ENCODE data around the gene CHP2. TPM values are rescaled to one million over a fixed set of nuclear protein-coding genes. Genes with fewer than 3 reads are reported as not detected.

CHP2 gene
- total RNA-seq, 1 experiment from 2014 or later: 1.4 TPM

DNA sequence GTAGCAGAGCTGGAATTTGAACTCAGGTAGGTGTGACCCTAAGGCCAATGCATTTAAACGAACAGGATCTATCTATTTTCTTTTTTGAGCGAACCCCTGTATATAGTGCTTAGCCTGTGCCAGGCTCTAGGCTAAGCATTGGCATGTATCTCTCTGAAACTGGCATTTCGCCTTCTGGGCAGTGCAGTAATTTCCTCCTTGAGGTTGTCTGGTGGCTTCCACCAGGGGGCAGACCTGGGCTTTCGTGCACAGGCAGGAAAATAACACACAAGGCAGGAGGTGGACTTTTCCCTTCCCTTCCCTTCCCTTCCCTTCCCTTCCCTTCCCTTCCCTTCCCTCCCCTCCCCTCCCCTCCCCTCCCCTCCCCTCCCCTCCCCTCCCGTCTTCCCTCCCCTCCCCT, 46.6 kb downstream of the CHP2 start:
- H2AFZ ChIP-seq (ENCODE audit: low read length): no peak overlapping the region
- H2BK5ac ChIP-seq (ENCODE audit: insufficient read length, low read length): no peak overlapping the region
- no peak overlapping the region for H4K5ac ChIP-seq (ENCODE audit: insufficient read length, low read depth, low read length)
- no peak overlapping the region for H2AK5ac ChIP-seq (ENCODE audit: insufficient read length, low read length)
- no peak overlapping the region for H4K91ac ChIP-seq (ENCODE audit: insufficient read length, low read depth, low read length)
- H3K4me2 ChIP-seq (ENCODE audit: insufficient read depth, insufficient read length, low read length): no peak overlapping the region
- H3K79me1 ChIP-seq (ENCODE audit: insufficient read depth, low read depth, low read length, poor library complexity, severe bottlenecking): no peaks in the 10 kb centered on the region
- no peak overlapping the region for H2BK15ac ChIP-seq (ENCODE audit: low read depth, low read length)
- no peak overlapping the region for H3K27ac Mint-ChIP-seq
- no peak overlapping the region for H3K23ac ChIP-seq (ENCODE audit: insufficient read length, low read depth, low read length)
- no peak overlapping the region for H3T11ph ChIP-seq (ENCODE audit: low read length)
- no CpG with 5 or more reads among the region's 5 CpGs for WGBS (ENCODE audit: extremely low coverage, insufficient read length, low lambda C conversion rate)
- no peak overlapping the region for H2BK12ac ChIP-seq (ENCODE audit: insufficient read length, low read depth, low read length)
- H3K9me3 Mint-ChIP-seq: no peaks in the 10 kb centered on the region
- DNase-seq: peak; percentile 79
- H3K27me3 Mint-ChIP-seq (ENCODE audit: low read depth): no peaks in the 10 kb centered on the region
- no peak overlapping the region for H3K4me3 Mint-ChIP-seq
- TF ChIP-seq, protein P1, sequence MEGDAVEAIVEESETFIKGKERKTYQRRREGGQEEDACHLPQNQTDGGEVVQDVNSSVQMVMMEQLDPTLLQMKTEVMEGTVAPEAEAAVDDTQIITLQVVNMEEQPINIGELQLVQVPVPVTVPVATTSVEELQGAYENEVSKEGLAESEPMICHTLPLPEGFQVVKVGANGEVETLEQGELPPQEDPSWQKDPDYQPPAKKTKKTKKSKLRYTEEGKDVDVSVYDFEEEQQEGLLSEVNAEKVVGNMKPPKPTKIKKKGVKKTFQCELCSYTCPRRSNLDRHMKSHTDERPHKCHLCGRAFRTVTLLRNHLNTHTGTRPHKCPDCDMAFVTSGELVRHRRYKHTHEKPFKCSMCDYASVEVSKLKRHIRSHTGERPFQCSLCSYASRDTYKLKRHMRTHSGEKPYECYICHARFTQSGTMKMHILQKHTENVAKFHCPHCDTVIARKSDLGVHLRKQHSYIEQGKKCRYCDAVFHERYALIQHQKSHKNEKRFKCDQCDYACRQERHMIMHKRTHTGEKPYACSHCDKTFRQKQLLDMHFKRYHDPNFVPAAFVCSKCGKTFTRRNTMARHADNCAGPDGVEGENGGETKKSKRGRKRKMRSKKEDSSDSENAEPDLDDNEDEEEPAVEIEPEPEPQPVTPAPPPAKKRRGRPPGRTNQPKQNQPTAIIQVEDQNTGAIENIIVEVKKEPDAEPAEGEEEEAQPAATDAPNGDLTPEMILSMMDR (conservative IDR thresholded peaks at IDR 0.05): peak; percentile 69
- H3K79me2 ChIP-seq (ENCODE audit: insufficient read depth, low read length): no peaks in the 10 kb centered on the region
- H3K9ac ChIP-seq (ENCODE audit: extremely low read depth, insufficient read length, low read length): no peak overlapping the region
- H3K36me3 Mint-ChIP-seq (ENCODE audit: insufficient read depth in 1 of 3, low read depth in 3 of 3): no peaks in the 10 kb centered on the region
- H3K27me3 ChIP-seq (ENCODE audit: insufficient read depth, low read length): no peaks in the 10 kb centered on the region
- H2BK120ac ChIP-seq (ENCODE audit: low read depth, low read length, poor library complexity, severe bottlenecking): no peak overlapping the region
- peaks cover 4 to 6% of the 10 kb centered on the region in 2 experiments; a peak in 3 of 4 replicates for H3K4me1 Mint-ChIP-seq
- no peak overlapping the region for H3K18ac ChIP-seq (ENCODE audit: insufficient read length, low read depth, low read length)
- no peaks in the 10 kb centered on the region for H3K4me1 ChIP-seq (ENCODE audit: insufficient read depth, low read length)
- H4K8ac ChIP-seq (replicated peaks; ENCODE audit: insufficient read length, low read depth, low read length): no peak overlapping the region
- H2BK20ac ChIP-seq (ENCODE audit: low read depth, low read length, poor library complexity, severe bottlenecking): no peak overlapping the region
- no peak overlapping the region for H3K27ac ChIP-seq (ENCODE audit: insufficient read length, low read depth, low read length)
- no peaks in the 10 kb centered on the region for H3K9me3 ChIP-seq (ENCODE audit: control insufficient read depth, low read depth, low read length)
- no peaks in the 10 kb centered on the region for H4K20me1 ChIP-seq (ENCODE audit: control insufficient read depth, insufficient read depth, insufficient read length)
- H3K14ac ChIP-seq (ENCODE audit: insufficient read depth, low read length): no peak overlapping the region
- H3K23me2 ChIP-seq (ENCODE audit: insufficient read length, low read depth, low read length, poor library complexity, severe bottlenecking): no peaks in the 10 kb centered on the region
- H3K4ac ChIP-seq (ENCODE audit: low read depth, low read length): no peak overlapping the region
- H3K56ac ChIP-seq (ENCODE audit: insufficient read length, low read depth, low read length): no peak overlapping the region
